A549 (cell line): ENCODE measurements around the gene APOH.

Source experiments
- CEBPB ChIP-seq, 2 experiments: fragments of >200 bp in 1 of 2; sonication (Bioruptor Twin) in 1 of 2; formaldehyde crosslinking in 1 of 2; IDR thresholded peaks; 2 replicates each; pipeline ENCODE4 v1.6.1; 2012 to 2016
- EP300 ChIP-seq, 2 experiments: fragments of >200 bp; sonication (Bioruptor Twin); formaldehyde crosslinking; IDR thresholded peaks; 2 replicates in 1 of 2; 3 replicates in 1 of 2; pipeline ENCODE4 v1.6.1; 2016 to 2017
- FOSL2 ChIP-seq, 2 experiments: fragments of 450-650 bp in 1 of 2; fragments of >200 bp in 1 of 2; sonication (Bioruptor Twin) in 1 of 2; formaldehyde crosslinking; IDR thresholded peaks; 2 replicates each; pipeline versions ENCODE4 v1.5.0 to v1.6.1; 2016 to 2020; ENCODE audit warnings: mild to moderate bottlenecking in 1 of 2, moderate library complexity in 1 of 2
- MAZ ChIP-seq: fragments of 150-350 bp; IDR thresholded peaks from 2 replicates; pipeline ENCODE4 v1.6.1; 2014; ENCODE audit warnings: antibody characterized with exemption, low read depth, low read length, borderline replicate concordance
- MYC ChIP-seq: IDR thresholded peaks from 2 replicates; pipeline ENCODE4 v1.6.1; 2012; ENCODE audit warnings: mild to moderate bottlenecking, inconsistent platforms, low read length, improper control_type of control experiment, borderline replicate concordance
- POLR2A ChIP-seq: IDR thresholded peaks from 2 replicates; pipeline ENCODE4 v1.6.1; 2012; ENCODE audit warnings: mild to moderate bottlenecking, low read length
- RNF2 ChIP-seq: fragments of 200-600 bp; sonication (generic); IDR thresholded peaks from 2 replicates; pipeline ENCODE4 v1.6.1; 2016; ENCODE audit warnings: low read depth, mild to moderate bottlenecking, antibody characterized with exemption, moderate library complexity, borderline replicate concordance
- SMC3 ChIP-seq: fragments of >200 bp; sonication (Bioruptor Twin); formaldehyde crosslinking; IDR thresholded peaks from 3 replicates; pipeline ENCODE4 v1.6.1; 2018; ENCODE audit warnings: inconsistent platforms
- SREBF2 ChIP-seq: fragments of 450-650 bp; IDR thresholded peaks from 2 replicates; pipeline ENCODE4 v1.6.1; 2014; ENCODE audit warnings: mild to moderate bottlenecking, moderate library complexity
- ZC3H11A ChIP-seq: fragments of 450-650 bp; IDR thresholded peaks from 2 replicates; pipeline ENCODE4 v1.6.1; 2014; ENCODE audit warnings: antibody characterized with exemption, mild to moderate bottlenecking
- ZFP36 ChIP-seq: fragments of 450-650 bp; IDR thresholded peaks from 2 replicates; pipeline ENCODE4 v1.6.1; 2014; ENCODE audit warnings: borderline replicate concordance; ENCODE audit not compliant: partially characterized antibody
- TF ChIP-seq, protein P1 (sequence below): fragments of >200 bp; sonication (Bioruptor Twin); formaldehyde crosslinking; IDR thresholded peaks from 3 replicates; pipeline ENCODE4 v1.5.1; 2016
- TF ChIP-seq, protein P2 (sequence below): fragments of 250-450 bp; sonication (Bioruptor Pico); IDR thresholded peaks from 2 replicates; pipeline ENCODE4 v1.5.0; 2021; ENCODE audit warnings: mild to moderate bottlenecking, moderate library complexity, borderline replicate concordance
- TF ChIP-seq, protein P3 (sequence below): IDR thresholded peaks from 2 replicates; pipeline ENCODE4 v1.6.1; 2012

DNA sequence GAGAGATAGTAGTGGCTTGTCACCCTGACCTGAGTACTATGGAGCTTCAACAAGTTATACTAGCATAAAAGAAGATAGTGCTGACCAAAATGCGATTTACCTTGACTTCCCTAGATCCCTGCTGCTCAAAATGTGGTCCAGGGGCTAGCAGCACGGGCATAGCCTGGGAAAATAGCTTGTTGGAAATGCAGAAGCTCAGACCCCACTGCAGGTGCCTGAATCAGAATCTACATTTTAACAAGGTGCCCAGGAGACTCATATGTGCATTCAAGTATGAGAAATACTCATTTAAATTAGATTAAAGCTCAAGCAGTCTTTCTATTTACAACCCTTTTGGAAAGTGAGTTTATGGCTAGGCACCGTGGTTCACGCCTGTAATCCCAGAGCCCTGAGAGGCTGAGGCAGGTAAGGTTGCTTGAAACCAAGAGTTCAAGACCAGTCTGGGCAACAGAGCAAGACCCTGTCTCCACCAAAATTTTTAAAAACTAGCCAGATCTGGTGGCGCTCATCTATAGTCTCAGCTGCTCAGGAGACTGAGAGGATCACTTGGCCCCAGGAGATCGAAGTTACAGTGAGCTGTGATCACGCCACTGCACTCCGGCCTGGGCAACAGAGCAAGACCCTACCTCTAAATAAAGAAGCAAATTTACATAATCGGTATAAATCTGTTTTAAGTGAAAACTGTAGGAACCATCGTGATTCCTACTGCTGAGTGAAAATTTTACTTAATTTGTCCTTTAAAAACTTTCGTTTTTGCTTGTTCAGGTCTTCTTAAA, 7.3 kb downstream of the APOH start:
- TF ChIP-seq, protein P1, sequence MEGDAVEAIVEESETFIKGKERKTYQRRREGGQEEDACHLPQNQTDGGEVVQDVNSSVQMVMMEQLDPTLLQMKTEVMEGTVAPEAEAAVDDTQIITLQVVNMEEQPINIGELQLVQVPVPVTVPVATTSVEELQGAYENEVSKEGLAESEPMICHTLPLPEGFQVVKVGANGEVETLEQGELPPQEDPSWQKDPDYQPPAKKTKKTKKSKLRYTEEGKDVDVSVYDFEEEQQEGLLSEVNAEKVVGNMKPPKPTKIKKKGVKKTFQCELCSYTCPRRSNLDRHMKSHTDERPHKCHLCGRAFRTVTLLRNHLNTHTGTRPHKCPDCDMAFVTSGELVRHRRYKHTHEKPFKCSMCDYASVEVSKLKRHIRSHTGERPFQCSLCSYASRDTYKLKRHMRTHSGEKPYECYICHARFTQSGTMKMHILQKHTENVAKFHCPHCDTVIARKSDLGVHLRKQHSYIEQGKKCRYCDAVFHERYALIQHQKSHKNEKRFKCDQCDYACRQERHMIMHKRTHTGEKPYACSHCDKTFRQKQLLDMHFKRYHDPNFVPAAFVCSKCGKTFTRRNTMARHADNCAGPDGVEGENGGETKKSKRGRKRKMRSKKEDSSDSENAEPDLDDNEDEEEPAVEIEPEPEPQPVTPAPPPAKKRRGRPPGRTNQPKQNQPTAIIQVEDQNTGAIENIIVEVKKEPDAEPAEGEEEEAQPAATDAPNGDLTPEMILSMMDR = no peak
- TF ChIP-seq ZFP36 (no peak), SMC3 (no peak), EP300 (IDR thresholded peaks at IDR 0.05) (no peak), MYC (no peak), POLR2A (no peak), MAZ (no peak), RNF2 (no peak), ZC3H11A (no peak), FOSL2 (IDR thresholded peaks at IDR 0.05) (no peak), FOSL2 (CRISPR knock-in tag; IDR thresholded peaks at IDR 0.05) (no peak), CEBPB (IDR thresholded peaks at IDR 0.05) (no peak), SREBF2 (no peak)
- TF ChIP-seq, protein P2, sequence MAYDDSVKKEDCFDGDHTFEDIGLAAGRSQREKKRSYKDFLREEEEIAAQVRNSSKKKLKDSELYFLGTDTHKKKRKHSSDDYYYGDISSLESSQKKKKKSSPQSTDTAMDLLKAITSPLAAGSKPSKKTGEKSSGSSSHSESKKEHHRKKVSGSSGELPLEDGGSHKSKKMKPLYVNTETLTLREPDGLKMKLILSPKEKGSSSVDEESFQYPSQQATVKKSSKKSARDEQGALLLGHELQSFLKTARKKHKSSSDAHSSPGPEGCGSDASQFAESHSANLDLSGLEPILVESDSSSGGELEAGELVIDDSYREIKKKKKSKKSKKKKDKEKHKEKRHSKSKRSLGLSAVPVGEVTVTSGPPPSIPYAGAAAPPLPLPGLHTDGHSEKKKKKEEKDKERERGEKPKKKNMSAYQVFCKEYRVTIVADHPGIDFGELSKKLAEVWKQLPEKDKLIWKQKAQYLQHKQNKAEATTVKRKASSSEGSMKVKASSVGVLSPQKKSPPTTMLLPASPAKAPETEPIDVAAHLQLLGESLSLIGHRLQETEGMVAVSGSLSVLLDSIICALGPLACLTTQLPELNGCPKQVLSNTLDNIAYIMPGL (CRISPR knock-in tag) = no peak
- TF ChIP-seq, protein P3, sequence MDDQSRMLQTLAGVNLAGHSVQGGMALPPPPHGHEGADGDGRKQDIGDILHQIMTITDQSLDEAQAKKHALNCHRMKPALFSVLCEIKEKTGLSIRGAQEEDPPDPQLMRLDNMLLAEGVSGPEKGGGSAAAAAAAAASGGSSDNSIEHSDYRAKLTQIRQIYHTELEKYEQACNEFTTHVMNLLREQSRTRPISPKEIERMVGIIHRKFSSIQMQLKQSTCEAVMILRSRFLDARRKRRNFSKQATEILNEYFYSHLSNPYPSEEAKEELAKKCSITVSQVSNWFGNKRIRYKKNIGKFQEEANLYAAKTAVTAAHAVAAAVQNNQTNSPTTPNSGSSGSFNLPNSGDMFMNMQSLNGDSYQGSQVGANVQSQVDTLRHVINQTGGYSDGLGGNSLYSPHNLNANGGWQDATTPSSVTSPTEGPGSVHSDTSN = no peak
